K562 (cell line): ENCODE measurements around the gene TFAP2D. TPM values are rescaled to one million over a fixed set of nuclear protein-coding genes. Genes with fewer than 3 reads are reported as not detected.

ENCODE experiments used
- ATAC-seq: fragments of 200-7000 bp; cut with Tn5 transposase; 3 replicates; pipeline ENCODE4 v1.9.1; 2020; ENCODE audit warnings: moderate library complexity
- BruUV-seq: library from RNA; stranded (reverse); fragments of 400-500 nt; replicated peaks from 2 replicates; lab custom pipeline; 2021; lab: Mats Ljungman, UMichigan
- CTCF ChIA-PET: fragments of 300-600 bp; formaldehyde crosslinking; extraction: SDS; loops from one replicate; lab custom pipeline; 2021; ENCODE audit warnings: low intra/inter-chr PET ratio; lab: Yijun Ruan, JAX
- POLR2A ChIA-PET: fragments of 300-600, 350-650 bp; sonication (Branson Sonifier 250); formaldehyde crosslinking; extraction: SDS; loops from one replicate; lab custom pipeline; 2021; ENCODE audit warnings: antibody characterized with exemption, inconsistent platforms; lab: Yijun Ruan, JAX
- DNase-seq, 4 experiments: peaks; one replicate each; pipeline versions ENCODE4 v3.0.0 to v3.0.0-alpha.2; 2011 to 2018; ENCODE audit warnings: low spot score in 3 of 4, mixed read lengths in 3 of 4; ENCODE audit errors: extremely low read depth in 1 of 4
- FAIRE-seq: peaks from 2 replicates; lab custom pipeline; 2011; peaks lifted over from hg19 to GRCh38; lab: Jason Lieb, UNC
- H2AFZ ChIP-seq: 2 replicates; pipeline ENCODE4 v1.6.0; 2011; ENCODE audit warnings: low read depth, low read length, control low read depth, inconsistent platforms
- H3K27ac ChIP-seq: fragments of 200-600 bp; 3 replicates; pipeline ENCODE4 v1.8.0; 2011; ENCODE audit warnings: low read depth, mild to moderate bottlenecking, control low read depth, inconsistent platforms, low read length, moderate library complexity, mixed read lengths; ENCODE audit errors: extremely low read depth
- H3K27me3 ChIP-seq, 2 experiments: fragments of 300-600 bp in 1 of 2; 2 replicates in 1 of 2; 3 replicates in 1 of 2; pipeline versions ENCODE4 v1.6.0 to v1.8.0; 2011; ENCODE audit warnings: inconsistent platforms in 2 of 2, low read length in 2 of 2, mild to moderate bottlenecking in 1 of 2, mixed read lengths in 1 of 2, moderate library complexity in 1 of 2; ENCODE audit not compliant: control insufficient read depth in 2 of 2, insufficient read depth in 2 of 2
- H3K36me3 ChIP-seq: fragments of 300-600 bp; 3 replicates; pipeline ENCODE4 v1.8.0; 2011; ENCODE audit warnings: mild to moderate bottlenecking, low read length, inconsistent platforms; ENCODE audit not compliant: control insufficient read depth, insufficient read depth
- H3K4me1 ChIP-seq, 2 experiments: fragments of 200-600 bp in 1 of 2; replicated peaks in 1 of 2; 2 replicates in 1 of 2; 3 replicates in 1 of 2; pipeline versions ENCODE4 v1.5.1 to v1.8.0; 2011; ENCODE audit warnings: inconsistent platforms in 2 of 2, low read length in 2 of 2, mild to moderate bottlenecking in 1 of 2, mixed read lengths in 1 of 2, moderate library complexity in 1 of 2; ENCODE audit not compliant: control insufficient read depth in 2 of 2, insufficient read depth in 2 of 2
- H3K4me2 ChIP-seq: 2 replicates; pipeline ENCODE4 v1.6.1; 2011; ENCODE audit warnings: low read length, control low read depth, inconsistent platforms, mixed read lengths; ENCODE audit not compliant: insufficient read depth
- H3K4me3 ChIP-seq: fragments of 200-600 bp; sonication (generic), shearing (Covaris generic); 2 replicates; pipeline ENCODE4 v1.5.1; 2016; ENCODE audit warnings: control low read depth, inconsistent platforms
- H3K79me2 ChIP-seq: fragments of 200-600 bp; 3 replicates; pipeline ENCODE4 v1.8.0; 2011; ENCODE audit warnings: low read length, inconsistent platforms; ENCODE audit not compliant: control insufficient read depth, insufficient read depth
- H3K9ac ChIP-seq, 2 experiments: 2 replicates each; pipeline versions ENCODE4 v1.6.0 to v1.6.1; 2011; ENCODE audit warnings: low read depth in 2 of 2, low read length in 2 of 2, control low read depth in 1 of 2, inconsistent platforms in 1 of 2, mild to moderate bottlenecking in 1 of 2, mixed read lengths in 1 of 2; ENCODE audit not compliant: insufficient read depth in 1 of 2
- H3K9me1 ChIP-seq: one replicate; pipeline ENCODE4 v1.6.0; 2011; ENCODE audit warnings: inconsistent platforms, mild to moderate bottlenecking, low read length, moderate library complexity; ENCODE audit not compliant: control insufficient read depth, insufficient read depth
- H3K9me3 ChIP-seq: replicated peaks from 2 replicates; pipeline ENCODE4 v1.5.1; 2011; ENCODE audit warnings: low read depth, low read length, inconsistent platforms; ENCODE audit not compliant: control insufficient read depth, insufficient read depth
- H4K20me1 ChIP-seq: replicated peaks from 2 replicates; pipeline ENCODE4 v1.6.1; 2011; ENCODE audit warnings: low read length, inconsistent platforms, mixed read lengths; ENCODE audit not compliant: control insufficient read depth, insufficient read depth
- ATF7 ChIP-seq: fragments of 450-650 bp; IDR thresholded peaks from 2 replicates; pipeline ENCODE4 v1.7.1; 2014; ENCODE audit warnings: mild to moderate bottlenecking, moderate library complexity
- ERF ChIP-seq: fragments of 450-650 bp; formaldehyde crosslinking; IDR thresholded peaks from 2 replicates; pipeline ENCODE4 v1.4.0; 2020; ENCODE audit warnings: mild to moderate bottlenecking, mixed read lengths
- ETV5 ChIP-seq: sonication (generic); formaldehyde crosslinking; IDR thresholded peaks from 2 replicates; pipeline ENCODE4 v1.4.0; 2020; ENCODE audit warnings: low read depth, mild to moderate bottlenecking, missing genetic modification reagents
- JUND ChIP-seq, 2 experiments: IDR thresholded peaks; 2 replicates in 1 of 2; 3 replicates in 1 of 2; pipeline ENCODE4 v1.6.1; 2011; ENCODE audit warnings: borderline replicate concordance in 2 of 2, low read depth in 2 of 2, low read length in 2 of 2, improper control_type of control experiment in 1 of 2, missing biosample characterization in 1 of 2, missing genetic modification characterization in 1 of 2, missing genetic modification reagents in 1 of 2
- MAFK ChIP-seq: IDR thresholded peaks from 2 replicates; pipeline ENCODE4 v1.6.1; 2011; ENCODE audit warnings: low read length, improper control_type of control experiment
- NEUROD1 ChIP-seq: fragments of 150-350 bp; IDR thresholded peaks from 2 replicates; pipeline ENCODE4 v1.6.1; 2014; ENCODE audit warnings: borderline replicate concordance, low read length, low read depth; ENCODE audit not compliant: partially characterized antibody
- POLR2AphosphoS5 ChIP-seq: IDR thresholded peaks from 2 replicates; pipeline ENCODE4 v1.6.1; 2011; ENCODE audit warnings: mild to moderate bottlenecking, low read depth, low read length, moderate library complexity; ENCODE audit not compliant: control insufficient read depth, insufficient read depth
- SOX6 ChIP-seq: fragments of 450-650 bp; IDR thresholded peaks from 2 replicates; pipeline ENCODE4 v1.6.1; 2014; ENCODE audit warnings: mild to moderate bottlenecking
- TBL1XR1 ChIP-seq, 2 experiments: IDR thresholded peaks; 2 replicates each; pipeline ENCODE4 v1.6.1; 2012; ENCODE audit warnings: improper control_type of control experiment in 2 of 2, low read length in 2 of 2, mild to moderate bottlenecking in 1 of 2
- XRCC4 ChIP-seq: IDR thresholded peaks from one replicate; pipeline ENCODE4 v1.6.1; 2011; ENCODE audit not compliant: insufficient read depth, insufficient read length; ENCODE audit errors: extremely low read depth
- ZBTB8A ChIP-seq: fragments of 450-650 bp; IDR thresholded peaks from 2 replicates; pipeline ENCODE4 v1.6.1; 2018; ENCODE audit warnings: mild to moderate bottlenecking, moderate library complexity; ENCODE audit not compliant: partially characterized antibody
- ZNF316 ChIP-seq: fragments of 450-650 bp; IDR thresholded peaks from 2 replicates; pipeline ENCODE4 v1.6.1; 2016
- WGBS: fragments of 100-300 bp; shearing (Covaris generic); methylation state at CpG from one replicate; pipeline ENCODE4 v1.1.6; 2016; ENCODE audit warnings: low coverage, mixed read lengths; ENCODE audit not compliant: insufficient coverage; ENCODE audit errors: missing lambda C conversion rate; 5-methylcytosine and 5-hydroxymethylcytosine counted together
- in situ Hi-C: fragments of 300-500 bp; cut with MboI; formaldehyde crosslinking; loops from 4 replicates; pipeline ENCODE4 v1.15.0; 2018; ENCODE audit warnings: inconsistent platforms, mixed read lengths
- intact Hi-C: fragments of 100-400 bp; cut with micrococcal nuclease; formaldehyde crosslinking; loops from 2 replicates; pipeline ENCODE4 v1.14.2; 2022
- polyA plus RNA-seq, 8 experiments: library from polyadenylated mRNA; depleted of rRNA in 4 of 8; stranded (reverse) in 5 of 8; unstranded in 3 of 8; fragments of >200 nt; fragmentation: Nextera tagmentation in 2 of 8; fragmentation: Illumina TruSeq in 1 of 8; extraction: Ambion mirVana in 2 of 8; extraction: Trizol in 1 of 8; gene quantifications; 2 replicates each; pipeline versions ENCODE4 v1.2.1 to v1.2.3, GENCODE V29; 2011 to 2014; ENCODE audit warnings: inconsistent platforms in 1 of 8, missing spikeins in 1 of 8
- total RNA-seq, 7 experiments: library from RNA; depleted of rRNA in 6 of 7; stranded (reverse); fragments of >200 nt in 6 of 7; fragmentation: Illumina TruSeq in 2 of 7; extraction: Trizol in 2 of 7; gene quantifications; 2 replicates each; pipeline versions ENCODE4 v1.2.1 to v1.2.3, GENCODE V29; 2011 to 2021; ENCODE audit warnings: low replicate concordance in 1 of 7
- TF ChIP-seq, protein P1 (sequence below): fragments of 250-450 bp; sonication (Bioruptor Pico); IDR thresholded peaks from 2 replicates; pipeline ENCODE4 v1.5.1; 2021; ENCODE audit warnings: mild to moderate bottlenecking
- TF ChIP-seq, protein P2 (sequence below), 2 experiments: fragments of 450-650 bp in 1 of 2; sonication (generic) in 1 of 2; formaldehyde crosslinking; conservative IDR thresholded peaks; 2 replicates each; pipeline versions ENCODE4 v1.4.0 to v1.8.1; 2020 to 2022; ENCODE audit warnings: mild to moderate bottlenecking in 1 of 2, missing genetic modification reagents in 1 of 2
- TF ChIP-seq, protein P3 (sequence below), 2 experiments: fragments of 200-800 bp in 1 of 2; sonication (Bioruptor generic) in 1 of 2; sonication (generic) in 1 of 2; formaldehyde crosslinking in 1 of 2; IDR thresholded peaks in 1 of 2; conservative IDR thresholded peaks in 1 of 2; 2 replicates each; pipeline versions ENCODE4 v1.5.0 to v1.6.1; 2016 to 2020; ENCODE audit warnings: missing compliant biosample characterization in 1 of 2, missing genetic modification characterization in 1 of 2, missing genetic modification reagents in 1 of 2
- TF ChIP-seq, protein P4 (sequence below): fragments of 450-650 bp; IDR thresholded peaks from one replicate; pipeline ENCODE4 v1.6.1; 2018; ENCODE audit warnings: mild to moderate bottlenecking, moderate library complexity; ENCODE audit not compliant: partially characterized antibody

Gene TFAP2D
- total and polyA plus RNA-seq, 9 of the 15 experiments (the other 6 are each of a cell fraction or from before 2014, with no cell fraction given) = not detected

DNA sequence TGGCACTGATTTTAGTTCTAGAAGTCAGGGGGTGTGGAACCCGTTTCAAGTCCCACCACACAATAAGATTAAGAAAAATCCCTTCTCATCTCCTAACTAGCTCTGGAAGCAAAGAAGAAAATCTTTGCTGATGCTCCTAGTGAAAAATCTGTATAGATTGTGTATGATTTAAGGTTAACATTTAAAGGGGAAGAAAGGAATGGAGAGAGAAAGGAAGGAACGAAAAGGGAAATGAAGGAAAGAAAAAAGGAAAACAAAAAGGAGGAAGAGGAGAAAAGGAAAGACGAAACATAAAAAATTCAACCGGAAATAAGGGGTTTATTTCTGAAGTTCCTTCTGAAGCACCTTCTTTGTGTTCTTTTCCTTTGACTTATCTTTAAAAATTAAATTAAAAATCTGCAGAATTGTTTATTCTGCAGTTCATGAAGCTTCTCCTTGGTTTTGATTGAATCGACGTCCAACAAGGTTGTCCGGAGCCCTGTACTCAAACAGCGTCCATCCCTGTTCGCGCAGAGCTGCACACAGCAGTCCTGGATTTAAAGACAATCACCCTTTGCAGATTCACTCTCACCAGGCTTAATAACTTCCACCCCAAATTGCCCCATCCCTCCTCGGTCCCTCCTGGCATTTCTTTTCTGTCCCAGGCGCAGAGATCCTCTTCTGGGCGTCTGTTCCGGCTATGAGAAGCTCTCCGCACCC, 103.8 kb downstream of the TFAP2D start:
- BruUV-seq = no TSS peak
- WGBS = 59% methylated on average over 13 of the region's 15 CpGs
- Histone ChIP-seq H3K4me1 (no peaks in the 10 kb centered on the region; a peak in 1 of 5 replicates), H3K79me2 (no peaks in the 10 kb centered on the region), H3K36me3 (no peaks in the 10 kb centered on the region), H3K4me3 (no peak overlapping the region), H3K9me3 (0 out of 2 replicates have a peak, but pooled peaks cover 3% of the 10 kb centered on the region), H2AFZ (no peak overlapping the region), H4K20me1 (no peaks in the 10 kb centered on the region), H3K4me2 (no peak overlapping the region), H3K27me3 (no peaks in the 10 kb centered on the region), H3K27ac (no peak overlapping the region), H3K9ac (no peak overlapping the region), H3K9me1 (no peaks in the 10 kb centered on the region)
- ATAC-seq = no peak
- intact Hi-C loops (loop anchor here (2.0 to 10.0 kb wide), 8 partner anchors 58 to 1204 kb away; no protein-coding TSS in a partner anchor), in situ Hi-C loops (loop anchor here (10.0 to 25.0 kb wide), 3 partner anchors 538 to 1195 kb away; no protein-coding TSS in a partner anchor)
- ChIA-PET POLR2A (no interaction called here), CTCF (interaction anchor here (0.8 to 1.9 kb wide), 5 partner anchors 532 to 1205 kb away, joined by 3 to 9 read pairs (median 3); no protein-coding TSS in a partner anchor)
- no peak for FAIRE-seq
- no peak for DNase-seq
- no peak for TF ChIP-seq NEUROD1
- no peak for TF ChIP-seq MAFK
- TF ChIP-seq, protein P1, sequence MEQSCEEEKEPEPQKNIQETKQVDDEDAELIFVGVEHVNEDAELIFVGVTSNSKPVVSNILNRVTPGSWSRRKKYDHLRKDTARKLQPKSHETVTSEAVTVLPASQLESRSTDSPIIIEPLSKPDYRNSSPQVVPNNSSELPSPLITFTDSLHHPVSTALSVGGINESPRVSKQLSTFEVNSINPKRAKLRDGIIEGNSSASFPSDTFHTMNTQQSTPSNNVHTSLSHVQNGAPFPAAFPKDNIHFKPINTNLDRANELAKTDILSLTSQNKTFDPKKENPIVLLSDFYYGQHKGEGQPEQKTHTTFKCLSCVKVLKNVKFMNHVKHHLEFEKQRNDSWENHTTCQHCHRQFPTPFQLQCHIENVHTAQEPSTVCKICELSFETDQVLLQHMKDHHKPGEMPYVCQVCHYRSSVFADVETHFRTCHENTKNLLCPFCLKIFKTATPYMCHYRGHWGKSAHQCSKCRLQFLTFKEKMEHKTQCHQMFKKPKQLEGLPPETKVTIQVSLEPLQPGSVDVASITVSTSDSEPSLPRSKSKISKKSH (CRISPR knock-in tag) = no peak
- no peak for TF ChIP-seq ATF7
- no peak for TF ChIP-seq JUND (IDR thresholded peaks at IDR 0.05; ENCODE audit: borderline replicate concordance, low read depth, low read length)
- no peak for TF ChIP-seq JUND (tag; IDR thresholded peaks at IDR 0.05; ENCODE audit: borderline replicate concordance, low read depth, low read length)
- no peak for TF ChIP-seq POLR2AphosphoS5
- TF ChIP-seq ZBTB8A = no peak
- no peak for TF ChIP-seq ERF
- TF ChIP-seq ETV5 (CRISPR knock-in tag) = no peak
- TF ChIP-seq, protein P2, sequence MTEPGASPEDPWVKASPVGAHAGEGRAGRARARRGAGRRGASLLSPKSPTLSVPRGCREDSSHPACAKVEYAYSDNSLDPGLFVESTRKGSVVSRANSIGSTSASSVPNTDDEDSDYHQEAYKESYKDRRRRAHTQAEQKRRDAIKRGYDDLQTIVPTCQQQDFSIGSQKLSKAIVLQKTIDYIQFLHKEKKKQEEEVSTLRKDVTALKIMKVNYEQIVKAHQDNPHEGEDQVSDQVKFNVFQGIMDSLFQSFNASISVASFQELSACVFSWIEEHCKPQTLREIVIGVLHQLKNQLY (CRISPR knock-in tag; conservative IDR thresholded peaks at IDR 0.05) = no peak
- TF ChIP-seq, protein P3, sequence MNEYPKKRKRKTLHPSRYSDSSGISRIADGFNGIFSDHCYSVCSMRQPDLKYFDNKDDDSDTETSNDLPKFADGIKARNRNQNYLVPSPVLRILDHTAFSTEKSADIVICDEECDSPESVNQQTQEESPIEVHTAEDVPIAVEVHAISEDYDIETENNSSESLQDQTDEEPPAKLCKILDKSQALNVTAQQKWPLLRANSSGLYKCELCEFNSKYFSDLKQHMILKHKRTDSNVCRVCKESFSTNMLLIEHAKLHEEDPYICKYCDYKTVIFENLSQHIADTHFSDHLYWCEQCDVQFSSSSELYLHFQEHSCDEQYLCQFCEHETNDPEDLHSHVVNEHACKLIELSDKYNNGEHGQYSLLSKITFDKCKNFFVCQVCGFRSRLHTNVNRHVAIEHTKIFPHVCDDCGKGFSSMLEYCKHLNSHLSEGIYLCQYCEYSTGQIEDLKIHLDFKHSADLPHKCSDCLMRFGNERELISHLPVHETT (CRISPR knock-in tag; conservative IDR thresholded peaks at IDR 0.05 in 1 of 2, IDR thresholded peaks at IDR 0.05 in 1 of 2) = no peak
- TF ChIP-seq ZNF316 = no peak
- TF ChIP-seq, protein P4, sequence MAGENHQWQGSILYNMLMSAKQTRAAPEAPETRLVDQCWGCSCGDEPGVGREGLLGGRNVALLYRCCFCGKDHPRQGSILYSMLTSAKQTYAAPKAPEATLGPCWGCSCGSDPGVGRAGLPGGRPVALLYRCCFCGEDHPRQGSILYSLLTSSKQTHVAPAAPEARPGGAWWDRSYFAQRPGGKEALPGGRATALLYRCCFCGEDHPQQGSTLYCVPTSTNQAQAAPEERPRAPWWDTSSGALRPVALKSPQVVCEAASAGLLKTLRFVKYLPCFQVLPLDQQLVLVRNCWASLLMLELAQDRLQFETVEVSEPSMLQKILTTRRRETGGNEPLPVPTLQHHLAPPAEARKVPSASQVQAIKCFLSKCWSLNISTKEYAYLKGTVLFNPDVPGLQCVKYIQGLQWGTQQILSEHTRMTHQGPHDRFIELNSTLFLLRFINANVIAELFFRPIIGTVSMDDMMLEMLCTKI = no peak
- no peak for TF ChIP-seq XRCC4
- TF ChIP-seq SOX6 = no peak
- no peak for TF ChIP-seq TBL1XR1 (IDR thresholded peaks at IDR 0.05; ENCODE audit: low read length in 2 of 2)
